ENCODE data around the gene CSTF3. TPM values are rescaled to one million over a fixed set of nuclear protein-coding genes. Genes with fewer than 3 reads are reported as not detected.

CSTF3 gene
- polyA plus RNA-seq, 1 experiment: 38.6 TPM

DNA sequence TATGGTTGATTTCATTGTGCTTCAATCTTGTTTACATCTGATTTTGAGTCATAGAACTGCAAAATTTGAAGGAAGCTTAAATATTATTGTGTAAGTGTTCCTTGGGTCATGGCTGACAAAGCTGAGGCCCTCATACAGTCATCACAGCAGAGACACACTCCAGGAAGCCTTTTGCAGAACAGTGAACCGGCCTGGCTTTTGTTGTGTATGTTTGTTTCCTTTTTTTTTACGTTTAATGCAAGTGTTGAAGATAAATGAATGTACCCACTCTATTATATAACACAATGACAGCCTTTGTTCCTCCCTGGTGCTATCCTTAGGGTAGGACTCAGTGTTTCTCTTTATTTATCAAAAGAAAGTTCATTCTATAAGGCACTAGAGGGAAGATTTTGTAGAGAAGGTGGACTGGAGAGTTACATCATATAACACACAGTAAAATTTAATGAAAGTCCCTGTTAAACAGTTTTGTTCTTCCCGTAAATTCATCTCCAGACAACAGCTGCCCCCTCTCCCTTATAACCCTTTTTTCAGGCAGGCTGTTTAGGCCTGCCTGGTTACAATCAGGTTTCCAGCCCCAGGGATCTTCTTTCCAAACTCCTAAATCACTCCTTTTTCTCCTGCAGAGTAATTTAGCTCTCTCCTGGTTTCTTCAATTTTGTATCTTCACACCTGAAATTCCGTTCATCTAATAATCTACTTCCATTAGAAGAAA lies 34.3 kb upstream of the CSTF3 start:
- TF ChIP-seq, protein P1, sequence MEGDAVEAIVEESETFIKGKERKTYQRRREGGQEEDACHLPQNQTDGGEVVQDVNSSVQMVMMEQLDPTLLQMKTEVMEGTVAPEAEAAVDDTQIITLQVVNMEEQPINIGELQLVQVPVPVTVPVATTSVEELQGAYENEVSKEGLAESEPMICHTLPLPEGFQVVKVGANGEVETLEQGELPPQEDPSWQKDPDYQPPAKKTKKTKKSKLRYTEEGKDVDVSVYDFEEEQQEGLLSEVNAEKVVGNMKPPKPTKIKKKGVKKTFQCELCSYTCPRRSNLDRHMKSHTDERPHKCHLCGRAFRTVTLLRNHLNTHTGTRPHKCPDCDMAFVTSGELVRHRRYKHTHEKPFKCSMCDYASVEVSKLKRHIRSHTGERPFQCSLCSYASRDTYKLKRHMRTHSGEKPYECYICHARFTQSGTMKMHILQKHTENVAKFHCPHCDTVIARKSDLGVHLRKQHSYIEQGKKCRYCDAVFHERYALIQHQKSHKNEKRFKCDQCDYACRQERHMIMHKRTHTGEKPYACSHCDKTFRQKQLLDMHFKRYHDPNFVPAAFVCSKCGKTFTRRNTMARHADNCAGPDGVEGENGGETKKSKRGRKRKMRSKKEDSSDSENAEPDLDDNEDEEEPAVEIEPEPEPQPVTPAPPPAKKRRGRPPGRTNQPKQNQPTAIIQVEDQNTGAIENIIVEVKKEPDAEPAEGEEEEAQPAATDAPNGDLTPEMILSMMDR (IDR thresholded peaks at IDR 0.05; ENCODE audit: low read depth, low read length): no peak
- CTCF ChIA-PET: no interaction called here
- POLR2A ChIA-PET: interaction anchor here (0.7 kb wide), 1 partner anchor 17 kb away, joined by 8 read pairs; no protein-coding TSS in a partner anchor
- DNase-seq (ENCODE audit: low read depth, low spot score): no peak
- H3K9me3 ChIP-seq (ENCODE audit: control insufficient read depth, insufficient read depth, low read length): no peaks in the 10 kb centered on the region
- H3K4me3 ChIP-seq (ENCODE audit: low read depth, low read length): no peak overlapping the region
- no peak overlapping the region for H3K27ac ChIP-seq (ENCODE audit: low read depth, low read length)
- H3K27me3 ChIP-seq (ENCODE audit: control insufficient read depth, insufficient read depth, low read length): no peaks in the 10 kb centered on the region

- Histone ChIP-seq H3K4me3 (ENCODE audit: low read depth, low read length) (no peak overlapping the region), H3K27me3 (ENCODE audit: control insufficient read depth, insufficient read depth, low read length) (no peaks in the 10 kb centered on the region), H3K9me3 (ENCODE audit: control insufficient read depth, insufficient read depth, low read length) (no peaks in the 10 kb centered on the region), H3K27ac (ENCODE audit: low read depth, low read length) (no peak overlapping the region)
- POLR2A ChIA-PET: no interaction called here
- TF ChIP-seq, protein P1 (IDR thresholded peaks at IDR 0.05; ENCODE audit: low read depth, low read length): no peak
- no peak for DNase-seq (ENCODE audit: low read depth, low spot score)
- CTCF ChIA-PET: no interaction called here
These were observed 33.2 kb upstream of the CSTF3 start for GRCh38 chr11:33194455-33194854.

GRCh38 chr11:33191467-33191866 lies 30.2 kb upstream of the CSTF3 start:
- H3K27me3 ChIP-seq (ENCODE audit: control insufficient read depth, insufficient read depth, low read length): no peaks in the 10 kb centered on the region
- ChIA-PET POLR2A (interaction anchor here (0.5 to 1.0 kb wide), 4 partner anchors 21 to 69 kb away, joined by 3 to 4 read pairs (median 3); partner anchors contain the start of gene CSTF3), CTCF (no interaction called here)
- no peak overlapping the region for H3K4me3 ChIP-seq (ENCODE audit: low read depth, low read length)
- TF ChIP-seq, protein P1 (IDR thresholded peaks at IDR 0.05; ENCODE audit: low read depth, low read length): no peak
- DNase-seq (ENCODE audit: low read depth, low spot score): peak; percentile 50
- peak overlapping the region; percentile 70 for H3K27ac ChIP-seq (ENCODE audit: low read depth, low read length)
- H3K9me3 ChIP-seq (ENCODE audit: control insufficient read depth, insufficient read depth, low read length): no peaks in the 10 kb centered on the region

DNA sequence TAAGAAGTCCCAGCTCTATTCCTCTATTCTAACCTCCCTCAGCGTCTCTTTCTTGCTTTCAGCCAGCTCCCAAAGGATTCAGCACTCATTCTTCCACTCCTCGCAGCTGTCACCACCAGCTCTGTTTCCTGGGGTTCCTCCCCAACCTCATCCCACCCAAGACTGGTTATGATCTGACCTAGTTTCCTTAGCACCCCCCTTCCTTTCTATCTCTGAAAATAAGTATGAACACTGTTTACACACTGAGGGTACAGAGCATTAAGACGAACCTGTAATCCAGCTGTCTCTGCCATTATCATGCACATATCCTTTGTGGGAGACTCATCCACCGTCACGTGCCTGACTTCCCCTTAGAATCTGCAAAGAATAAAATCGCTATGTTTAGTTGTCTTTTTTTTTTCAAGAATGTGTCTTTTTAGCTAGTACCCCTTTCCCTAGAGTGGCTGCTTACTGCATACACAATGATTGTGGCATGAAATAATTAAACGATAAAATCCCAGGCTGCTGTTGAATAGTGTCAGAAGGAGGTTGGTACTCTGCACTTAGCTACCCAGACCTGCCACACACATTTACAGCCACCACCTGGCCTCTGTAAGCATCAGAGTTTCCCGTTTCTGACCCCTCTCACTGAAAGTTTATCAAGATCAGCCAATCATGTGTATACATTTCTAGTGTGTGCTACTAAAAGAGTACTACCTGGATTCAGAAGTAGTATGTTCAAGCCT lies 26.9 kb upstream of the CSTF3 start:
- CTCF ChIA-PET: interaction anchor here (0.6 to 1.5 kb wide), 3 partner anchors 21 to 508 kb away, joined by 3 to 8 read pairs (median 6); no protein-coding TSS in a partner anchor
- TF ChIP-seq, protein P1 (IDR thresholded peaks at IDR 0.05; ENCODE audit: low read depth, low read length): no peak
- POLR2A ChIA-PET: no interaction called here
- Histone ChIP-seq H3K27ac (ENCODE audit: low read depth, low read length) (no peak overlapping the region), H3K27me3 (ENCODE audit: control insufficient read depth, insufficient read depth, low read length) (no peaks in the 10 kb centered on the region), H3K4me3 (ENCODE audit: low read depth, low read length) (no peak overlapping the region), H3K9me3 (ENCODE audit: control insufficient read depth, insufficient read depth, low read length) (no peaks in the 10 kb centered on the region)
- DNase-seq (ENCODE audit: low read depth, low spot score): no peak

GRCh38 chr11:33185756-33186155 lies 24.5 kb upstream of the CSTF3 start:
- H3K4me3 ChIP-seq (ENCODE audit: low read depth, low read length): no peak overlapping the region
- DNase-seq (ENCODE audit: low read depth, low spot score): no peak
- POLR2A ChIA-PET: no interaction called here
- CTCF ChIA-PET: interaction anchor here (0.5 kb wide), 1 partner anchor 54 kb away, joined by 3 read pairs; no protein-coding TSS in a partner anchor
- TF ChIP-seq, protein P1 (IDR thresholded peaks at IDR 0.05; ENCODE audit: low read depth, low read length): no peak
- no peaks in the 10 kb centered on the region for H3K9me3 ChIP-seq (ENCODE audit: control insufficient read depth, insufficient read depth, low read length)
- no peak overlapping the region for H3K27ac ChIP-seq (ENCODE audit: low read depth, low read length)
- H3K27me3 ChIP-seq (ENCODE audit: control insufficient read depth, insufficient read depth, low read length): no peaks in the 10 kb centered on the region

Measured in AG04450 (cell line).